K562 (cell line): Measurements from ENCODE around the gene KCNK1. TPM values are rescaled to one million over a fixed set of nuclear protein-coding genes. Genes with fewer than 3 reads are reported as not detected.

ENCODE experiments used
- ATAC-seq: fragments of 200-7000 bp; cut with Tn5 transposase; 3 replicates; pipeline ENCODE4 v1.9.1; 2020; ENCODE audit warnings: moderate library complexity
- BruUV-seq: library from RNA; stranded (reverse); fragments of 400-500 nt; replicated peaks from 2 replicates; lab custom pipeline; 2021; lab: Mats Ljungman, UMichigan
- CTCF ChIA-PET: fragments of 300-600 bp; formaldehyde crosslinking; extraction: SDS; loops from one replicate; lab custom pipeline; 2021; ENCODE audit warnings: low intra/inter-chr PET ratio; lab: Yijun Ruan, JAX
- POLR2A ChIA-PET: fragments of 300-600, 350-650 bp; sonication (Branson Sonifier 250); formaldehyde crosslinking; extraction: SDS; loops from one replicate; lab custom pipeline; 2021; ENCODE audit warnings: antibody characterized with exemption, inconsistent platforms; lab: Yijun Ruan, JAX
- DNase-seq, 4 experiments: peaks; one replicate each; pipeline versions ENCODE4 v3.0.0 to v3.0.0-alpha.2; 2011 to 2018; ENCODE audit warnings: low spot score in 3 of 4, mixed read lengths in 3 of 4; ENCODE audit errors: extremely low read depth in 1 of 4
- FAIRE-seq: peaks from 2 replicates; lab custom pipeline; 2011; peaks lifted over from hg19 to GRCh38; lab: Jason Lieb, UNC
- H2AFZ ChIP-seq: 2 replicates; pipeline ENCODE4 v1.6.0; 2011; ENCODE audit warnings: low read depth, low read length, control low read depth, inconsistent platforms
- H3K27ac ChIP-seq: fragments of 200-600 bp; 3 replicates; pipeline ENCODE4 v1.8.0; 2011; ENCODE audit warnings: low read depth, mild to moderate bottlenecking, control low read depth, inconsistent platforms, low read length, moderate library complexity, mixed read lengths; ENCODE audit errors: extremely low read depth
- H3K27me3 ChIP-seq, 2 experiments: fragments of 300-600 bp in 1 of 2; 2 replicates in 1 of 2; 3 replicates in 1 of 2; pipeline versions ENCODE4 v1.6.0 to v1.8.0; 2011; ENCODE audit warnings: inconsistent platforms in 2 of 2, low read length in 2 of 2, mild to moderate bottlenecking in 1 of 2, mixed read lengths in 1 of 2, moderate library complexity in 1 of 2; ENCODE audit not compliant: control insufficient read depth in 2 of 2, insufficient read depth in 2 of 2
- H3K36me3 ChIP-seq: fragments of 300-600 bp; 3 replicates; pipeline ENCODE4 v1.8.0; 2011; ENCODE audit warnings: mild to moderate bottlenecking, low read length, inconsistent platforms; ENCODE audit not compliant: control insufficient read depth, insufficient read depth
- H3K4me1 ChIP-seq, 2 experiments: fragments of 200-600 bp in 1 of 2; replicated peaks in 1 of 2; 2 replicates in 1 of 2; 3 replicates in 1 of 2; pipeline versions ENCODE4 v1.5.1 to v1.8.0; 2011; ENCODE audit warnings: inconsistent platforms in 2 of 2, low read length in 2 of 2, mild to moderate bottlenecking in 1 of 2, mixed read lengths in 1 of 2, moderate library complexity in 1 of 2; ENCODE audit not compliant: control insufficient read depth in 2 of 2, insufficient read depth in 2 of 2
- H3K4me2 ChIP-seq: 2 replicates; pipeline ENCODE4 v1.6.1; 2011; ENCODE audit warnings: low read length, control low read depth, inconsistent platforms, mixed read lengths; ENCODE audit not compliant: insufficient read depth
- H3K4me3 ChIP-seq: fragments of 200-600 bp; sonication (generic), shearing (Covaris generic); 2 replicates; pipeline ENCODE4 v1.5.1; 2016; ENCODE audit warnings: control low read depth, inconsistent platforms
- H3K79me2 ChIP-seq: fragments of 200-600 bp; 3 replicates; pipeline ENCODE4 v1.8.0; 2011; ENCODE audit warnings: low read length, inconsistent platforms; ENCODE audit not compliant: control insufficient read depth, insufficient read depth
- H3K9ac ChIP-seq, 2 experiments: 2 replicates each; pipeline versions ENCODE4 v1.6.0 to v1.6.1; 2011; ENCODE audit warnings: low read depth in 2 of 2, low read length in 2 of 2, control low read depth in 1 of 2, inconsistent platforms in 1 of 2, mild to moderate bottlenecking in 1 of 2, mixed read lengths in 1 of 2; ENCODE audit not compliant: insufficient read depth in 1 of 2
- H3K9me1 ChIP-seq: one replicate; pipeline ENCODE4 v1.6.0; 2011; ENCODE audit warnings: inconsistent platforms, mild to moderate bottlenecking, low read length, moderate library complexity; ENCODE audit not compliant: control insufficient read depth, insufficient read depth
- H3K9me3 ChIP-seq: replicated peaks from 2 replicates; pipeline ENCODE4 v1.5.1; 2011; ENCODE audit warnings: low read depth, low read length, inconsistent platforms; ENCODE audit not compliant: control insufficient read depth, insufficient read depth
- H4K20me1 ChIP-seq: replicated peaks from 2 replicates; pipeline ENCODE4 v1.6.1; 2011; ENCODE audit warnings: low read length, inconsistent platforms, mixed read lengths; ENCODE audit not compliant: control insufficient read depth, insufficient read depth
- HNRNPLL ChIP-seq: fragments of 200-400 bp; formaldehyde crosslinking; IDR thresholded peaks from 2 replicates; pipeline ENCODE4 v1.6.1; 2017; ENCODE audit warnings: low read length, low read depth, mild to moderate bottlenecking; ENCODE audit not compliant: poor library complexity, severe bottlenecking
- NKRF ChIP-seq: fragments of 450-650 bp; IDR thresholded peaks from 2 replicates; pipeline ENCODE4 v1.6.1; 2016; ENCODE audit warnings: borderline replicate concordance
- ZNF407 ChIP-seq: fragments of 450-650 bp; IDR thresholded peaks from 2 replicates; pipeline ENCODE4 v1.6.1; 2016; ENCODE audit warnings: low read depth
- WGBS: fragments of 100-300 bp; shearing (Covaris generic); methylation state at CpG from one replicate; pipeline ENCODE4 v1.1.6; 2016; ENCODE audit warnings: low coverage, mixed read lengths; ENCODE audit not compliant: insufficient coverage; ENCODE audit errors: missing lambda C conversion rate; 5-methylcytosine and 5-hydroxymethylcytosine counted together
- in situ Hi-C: fragments of 300-500 bp; cut with MboI; formaldehyde crosslinking; loops from 4 replicates; pipeline ENCODE4 v1.15.0; 2018; ENCODE audit warnings: inconsistent platforms, mixed read lengths
- intact Hi-C: fragments of 100-400 bp; cut with micrococcal nuclease; formaldehyde crosslinking; loops from 2 replicates; pipeline ENCODE4 v1.14.2; 2022
- polyA plus RNA-seq, 8 experiments: library from polyadenylated mRNA; depleted of rRNA in 4 of 8; stranded (reverse) in 5 of 8; unstranded in 3 of 8; fragments of >200 nt; fragmentation: Nextera tagmentation in 2 of 8; fragmentation: Illumina TruSeq in 1 of 8; extraction: Ambion mirVana in 2 of 8; extraction: Trizol in 1 of 8; gene quantifications; 2 replicates each; pipeline versions ENCODE4 v1.2.1 to v1.2.3, GENCODE V29; 2011 to 2014; ENCODE audit warnings: inconsistent platforms in 1 of 8, missing spikeins in 1 of 8
- total RNA-seq, 7 experiments: library from RNA; depleted of rRNA in 6 of 7; stranded (reverse); fragments of >200 nt in 6 of 7; fragmentation: Illumina TruSeq in 2 of 7; extraction: Trizol in 2 of 7; gene quantifications; 2 replicates each; pipeline versions ENCODE4 v1.2.1 to v1.2.3, GENCODE V29; 2011 to 2021; ENCODE audit warnings: low replicate concordance in 1 of 7

The KCNK1 gene
- total and polyA plus RNA-seq, 9 of the 15 experiments (the other 6 are each of a cell fraction or from before 2014, with no cell fraction given): 3.1 to 22.7 (median 6.0) TPM

GRCh38 chr1:233689017-233689747, 75.3 kb downstream of the KCNK1 start:
- intact Hi-C loops: no loop called here
- H3K79me2 ChIP-seq: no peaks in the 10 kb centered on the region
- WGBS: 46% methylated on average over 2 of the region's 3 CpGs

More at GRCh38 chr1:233689017-233689747, 75.3 kb downstream of the KCNK1 start:
- Histone ChIP-seq H3K9me3 (no peaks in the 10 kb centered on the region), H4K20me1 (no peaks in the 10 kb centered on the region), H3K9ac (no peak overlapping the region), H3K27me3 (no peaks in the 10 kb centered on the region), H3K4me2 (no peak overlapping the region), H3K4me1 (no peaks in the 10 kb centered on the region; a peak in 1 of 5 replicates), H3K36me3 (no peaks in the 10 kb centered on the region), H3K9me1 (no peaks in the 10 kb centered on the region), H2AFZ (no peak overlapping the region), H3K27ac (no peak overlapping the region), H3K4me3 (no peak overlapping the region)
- DNase-seq (no peak), ATAC-seq (no peak; the same call in 2 of the 3 replicates), FAIRE-seq (peak; percentile 23)
- ChIA-PET POLR2A (no interaction called here), CTCF (no interaction called here)
- no TSS peak for BruUV-seq
- in situ Hi-C loops: no loop called here
- TF ChIP-seq HNRNPLL (no peak), NKRF (no peak), ZNF407 (no peak)
